GM20000 (cell line): ENCODE results near the gene CCL27.
A peak's percentile ranks its signal among the peaks of the same experiment; 100 is the strongest.
"Not testable (repeated sequence)": the region's sequence is repeated elsewhere in the genome, so short reads cannot be mapped to it uniquely, and the experiment has no call there.

Experiments
- DNase-seq: peaks from one replicate; pipeline ENCODE4 v3.0.0; 2012; ENCODE audit warnings: low spot score
- CTCF ChIP-seq: IDR thresholded peaks from 2 replicates; pipeline ENCODE4 v1.5.1; 2012; ENCODE audit warnings: mild to moderate bottlenecking, control low read depth; ENCODE audit errors: extremely low read depth, missing control alignments

Gene CCL27

DNA sequence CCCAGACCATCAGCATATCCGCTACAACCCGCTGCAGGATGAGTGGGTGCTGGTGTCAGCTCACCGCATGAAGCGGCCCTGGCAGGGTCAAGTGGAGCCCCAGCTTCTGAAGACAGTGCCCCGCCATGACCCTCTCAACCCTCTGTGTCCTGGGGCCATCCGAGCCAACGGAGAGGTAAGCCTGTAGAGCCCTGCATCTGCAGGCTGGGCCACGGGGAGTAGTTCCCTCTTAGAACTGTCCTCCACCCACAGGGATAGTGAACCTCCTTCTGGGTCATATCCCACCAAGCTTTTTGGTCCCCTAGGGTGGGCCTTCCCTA lies 15.4 kb downstream of the CCL27 start:
- DNase-seq = no peak
- TF ChIP-seq CTCF = no peak

- DNase-seq = peak; percentile 97
- TF ChIP-seq CTCF = peak; percentile 42
These were observed 16.0 kb downstream of the CCL27 start, which contains the start of gene GALT for GRCh38 chr9:34646211-34647083. Gene GALT, plus strand, starts transcription at chr9:34646675. Its CDS starts 30 bp downstream, at chr9:34646705.

DNA sequence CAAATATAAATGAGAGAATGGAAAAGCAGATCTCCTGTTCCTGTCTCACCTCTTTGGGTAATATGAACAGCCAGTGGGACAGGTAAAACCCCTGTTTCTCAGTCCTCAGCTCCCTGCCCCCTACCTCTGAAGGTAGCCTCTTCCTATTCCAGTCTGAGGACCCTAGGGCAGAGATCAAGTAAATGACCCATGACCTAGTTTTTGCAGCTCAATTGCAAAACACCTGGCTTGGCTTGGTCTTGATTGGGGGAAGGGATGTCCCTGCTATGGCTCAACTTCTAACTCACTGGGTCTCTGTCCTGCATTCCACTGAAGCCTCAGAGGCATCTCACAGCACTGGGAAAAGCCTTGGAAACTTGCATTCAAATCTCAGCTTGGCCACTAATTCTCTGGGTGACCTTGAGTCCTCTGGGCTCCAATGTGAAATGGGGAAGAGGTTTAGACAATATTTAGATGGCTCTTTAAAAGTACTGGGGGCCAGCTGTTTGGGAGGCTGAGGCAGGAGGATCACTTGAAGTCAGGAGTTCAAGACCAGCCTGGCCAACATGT lies 17.6 kb downstream of the CCL27 start:
- TF ChIP-seq CTCF = no peak
- DNase-seq = no peak

DNA sequence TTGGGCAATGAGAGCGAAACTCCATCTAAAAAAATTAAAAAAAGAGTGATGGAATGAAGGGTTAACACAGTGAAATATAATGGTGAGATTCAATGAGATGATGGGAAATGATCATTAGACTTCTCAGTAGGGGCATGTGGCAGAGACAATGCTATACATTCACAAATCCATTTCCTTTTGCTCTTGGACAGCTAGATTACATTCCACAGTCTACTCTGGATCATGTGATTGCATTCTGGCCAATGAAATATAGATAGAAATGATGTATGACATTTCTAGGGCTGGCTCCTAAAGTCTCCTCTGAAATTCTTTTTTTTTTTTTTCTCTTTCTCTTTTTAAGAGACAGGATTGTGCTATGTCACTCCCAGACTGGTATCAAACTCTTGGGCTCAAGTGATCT lies 19.8 kb downstream of the CCL27 start:
- no peak for TF ChIP-seq CTCF
- DNase-seq = no peak

DNA sequence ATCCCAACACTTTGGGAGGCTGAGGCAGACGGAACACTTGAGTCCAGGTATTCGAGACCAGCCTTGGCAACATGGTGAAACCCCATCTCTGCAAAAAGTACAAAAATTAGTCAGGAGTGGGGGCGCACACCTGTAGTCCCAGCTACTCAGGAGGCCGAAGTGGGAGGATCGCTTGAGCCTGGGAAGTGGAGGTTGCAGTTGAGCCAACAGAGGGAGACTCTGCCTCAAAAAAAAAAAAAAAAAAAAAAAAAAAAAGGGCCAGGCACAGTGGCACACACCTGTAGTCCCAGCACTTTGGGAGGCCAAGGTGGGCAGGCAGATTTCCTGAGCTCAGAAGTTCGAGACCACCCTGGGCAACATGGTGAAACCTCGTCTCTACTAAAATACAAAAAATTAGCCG lies 23.1 kb downstream of the CCL27 start:
- DNase-seq = not testable (repeated sequence)

- no peak for TF ChIP-seq CTCF
- DNase-seq = no peak
These were observed 24.4 kb downstream of the CCL27 start for GRCh38 chr9:34638138-34638445.

- no peak for TF ChIP-seq CTCF
- DNase-seq = peak; percentile 96
These were observed 24.9 kb downstream of the CCL27 start, which contains the start of gene SIGMAR1 for GRCh38 chr9:34637356-34638137. Gene SIGMAR1, minus strand, starts transcription at chr9:34637787. Its CDS starts 90 bp downstream, at chr9:34637697.
